HL-60/S4 treated with phorbol 12-myristate 13-acetate at 8.2 ng/mL for 4 days and 3 days (cell line): ENCODE results near the gene TRAF3.

Experiments used
- in situ Hi-C: fragments of 300-500 bp; cut with MboI; formaldehyde crosslinking; loops from 2 replicates; pipeline ENCODE4 v1.15.0; 2022; ENCODE audit warnings: low sequenced_read_pairs

Gene TRAF3

DNA sequence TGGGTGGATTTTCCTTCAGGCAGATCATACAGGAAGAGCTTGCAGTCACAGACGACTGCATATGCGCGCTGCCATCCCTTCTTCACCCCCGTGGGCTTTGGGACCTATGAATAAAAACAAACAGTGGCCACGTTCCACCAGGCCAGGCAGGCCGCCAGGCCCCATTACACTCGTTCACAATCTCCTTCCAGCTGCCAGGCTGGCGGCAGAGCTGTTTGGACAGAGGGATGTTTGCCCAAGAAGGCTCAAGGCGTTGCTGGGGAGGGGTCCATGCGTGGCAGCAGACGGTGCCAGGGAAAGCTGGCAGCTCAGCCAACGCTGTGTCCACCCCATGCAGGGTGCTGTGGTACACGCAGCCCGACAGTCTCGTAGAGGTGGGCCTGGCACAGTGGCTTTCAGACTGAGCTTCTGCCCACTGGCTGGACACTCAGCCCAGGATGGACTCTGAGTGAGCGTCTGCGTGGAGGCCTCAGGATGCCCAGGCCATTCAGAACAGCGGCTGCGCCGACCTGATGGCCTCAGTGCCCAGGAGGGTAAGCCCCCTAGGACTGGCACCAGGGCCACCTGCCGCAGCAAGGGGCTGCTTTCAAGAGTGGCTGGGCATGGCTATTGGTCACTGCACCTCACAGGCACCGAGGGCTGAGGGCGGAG is 172.7 kb downstream of the TRAF3 start:
- in situ Hi-C loops: no loop called here

GRCh38 chr14:102951034-102951433 is 173.8 kb downstream of the TRAF3 start:
- in situ Hi-C loops: no loop called here

- in situ Hi-C loops: no loop called here
These were observed 174.6 kb downstream of the TRAF3 start for GRCh38 chr14:102951799-102952198.

DNA sequence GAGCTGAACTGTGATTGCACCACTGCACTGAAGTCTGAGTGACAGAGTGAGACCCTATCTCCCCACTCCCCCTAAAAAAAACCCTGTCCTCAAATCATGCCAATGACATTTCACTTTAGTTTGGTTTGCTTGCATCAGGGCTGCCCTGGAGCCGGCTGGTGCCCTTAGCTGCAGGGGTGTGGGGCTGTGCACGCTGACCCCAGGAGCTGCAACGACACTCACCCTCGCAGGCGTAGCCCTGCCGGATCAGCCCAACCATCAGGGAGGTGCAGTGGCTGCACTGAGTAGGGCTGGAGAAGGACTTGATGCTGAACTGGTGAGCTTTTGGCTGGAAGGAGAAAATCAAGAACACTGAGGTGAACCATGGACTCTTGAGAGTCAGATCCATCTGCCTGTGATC is 175.0 kb downstream of the TRAF3 start:
- in situ Hi-C loops: no loop called here

GRCh38 chr14:102953100-102953499 is 175.9 kb downstream of the TRAF3 start:
- in situ Hi-C loops: no loop called here

- in situ Hi-C loops: no loop called here
These were observed 177.0 kb downstream of the TRAF3 start for GRCh38 chr14:102954081-102954789.

- in situ Hi-C loops: no loop called here
These were observed 178.6 kb downstream of the TRAF3 start for GRCh38 chr14:102955636-102956408.

DNA sequence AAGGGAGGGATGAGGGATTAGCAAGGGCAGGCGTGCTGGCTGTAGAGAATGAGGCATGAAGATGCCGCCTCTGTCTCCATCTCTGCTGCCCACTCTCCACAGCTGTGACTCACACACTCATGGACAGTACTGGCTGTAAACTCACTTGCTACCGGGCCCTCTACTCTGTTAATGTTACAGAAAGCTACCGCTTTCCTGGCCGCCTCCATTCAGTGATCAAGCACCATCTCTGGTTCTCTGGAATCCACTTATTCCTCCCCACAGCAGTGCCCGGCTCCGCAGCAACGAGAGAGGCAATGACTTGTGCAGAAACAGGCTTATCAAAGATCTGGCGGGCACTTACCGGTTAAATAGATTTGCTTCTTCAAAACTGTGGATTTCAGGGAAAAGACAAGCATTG is 180.0 kb downstream of the TRAF3 start:
- in situ Hi-C loops: no loop called here

DNA sequence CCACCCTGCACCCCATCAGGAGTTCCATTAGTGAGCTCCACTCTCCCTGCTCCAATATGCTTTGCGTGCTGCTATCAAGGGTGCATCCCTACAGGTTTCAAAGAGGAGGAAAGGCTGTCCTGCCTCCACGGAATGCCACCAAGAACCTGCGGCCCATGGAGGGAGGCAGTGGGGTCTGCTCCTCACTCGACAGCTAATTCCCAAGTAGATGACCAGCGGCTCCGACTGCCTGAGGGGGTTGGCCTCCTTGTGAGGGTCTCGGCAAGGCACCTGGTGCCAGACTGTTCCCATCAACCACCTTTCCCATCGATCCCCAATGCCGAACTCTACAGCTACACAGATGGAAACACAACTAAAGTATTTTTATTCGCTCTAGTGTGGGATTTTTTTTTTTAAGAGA is 181.2 kb downstream of the TRAF3 start:
- in situ Hi-C loops: no loop called here
